Stimulated activated CD8-positive, alpha-beta memory T cell treated with anti-CD3 and anti-CD28 coated beads, Interleukin-4, amount 100 ng/mL, for 4 hours (primary cell): Measurements from ENCODE around the gene SCUBE1.

ENCODE experiments used
- DNase-seq, 2 donors: peaks; one replicate each; pipeline ENCODE4 v3.0.0-alpha.2; 2020; ENCODE audit warnings: low read depth in 2 of 2, low spot score in 1 of 2

Gene SCUBE1

DNA sequence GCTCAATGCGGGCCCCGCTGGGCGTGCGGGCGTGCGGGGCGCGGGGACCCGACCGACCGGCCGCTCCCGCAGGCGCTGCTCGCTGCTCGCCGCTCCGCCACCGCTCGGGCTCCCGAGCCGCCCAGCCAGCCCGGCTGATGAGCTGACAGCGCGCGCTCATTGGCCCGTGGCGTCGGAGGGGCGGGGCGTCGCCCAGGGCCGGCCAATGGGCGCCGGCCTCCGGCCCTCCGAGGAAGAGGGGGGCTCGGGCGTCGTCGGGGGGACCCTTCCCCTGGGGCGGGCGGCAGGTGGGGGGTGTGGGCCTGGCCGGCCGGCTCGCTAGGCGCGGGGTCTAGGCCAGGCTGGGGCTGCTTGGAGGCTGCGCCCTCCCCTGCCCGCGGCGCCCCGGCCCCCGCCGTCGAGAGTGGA lies at the start of gene SCUBE1:
TSS of gene SCUBE1 (minus strand) at position 111 of the 408 bp plus-strand sequence. CDS start 111 bp downstream, outside the sequence.
- DNase-seq, result peak in 1 of 2 donors; percentile 15

- DNase-seq, result no peak
Observed at GRCh38 chr22:43392385-43392989, 49.3 kb upstream of the SCUBE1 start.

GRCh38 chr22:43391306-43391705 lies 48.1 kb upstream of the SCUBE1 start:
- DNase-seq, result no peak

DNA sequence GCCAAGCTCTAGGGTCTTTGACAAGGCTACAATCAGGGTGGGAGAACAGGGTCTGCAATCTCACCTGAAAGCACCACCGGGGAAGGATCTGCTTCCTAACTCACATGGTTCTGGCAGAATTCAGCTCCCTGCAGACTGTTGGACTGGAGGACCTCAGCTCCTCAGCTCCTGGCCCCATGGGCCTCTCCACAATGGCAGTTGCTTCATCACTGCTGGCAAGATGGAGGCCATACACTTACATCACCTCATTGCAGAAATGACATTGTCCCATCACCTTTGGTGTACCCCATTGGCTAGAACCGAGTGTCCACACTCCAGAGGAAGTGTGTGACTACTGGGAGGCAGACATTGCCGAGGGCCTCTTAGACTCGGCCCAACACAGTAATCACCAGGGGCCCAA lies 47.7 kb upstream of the SCUBE1 start:
- DNase-seq, result no peak

DNA sequence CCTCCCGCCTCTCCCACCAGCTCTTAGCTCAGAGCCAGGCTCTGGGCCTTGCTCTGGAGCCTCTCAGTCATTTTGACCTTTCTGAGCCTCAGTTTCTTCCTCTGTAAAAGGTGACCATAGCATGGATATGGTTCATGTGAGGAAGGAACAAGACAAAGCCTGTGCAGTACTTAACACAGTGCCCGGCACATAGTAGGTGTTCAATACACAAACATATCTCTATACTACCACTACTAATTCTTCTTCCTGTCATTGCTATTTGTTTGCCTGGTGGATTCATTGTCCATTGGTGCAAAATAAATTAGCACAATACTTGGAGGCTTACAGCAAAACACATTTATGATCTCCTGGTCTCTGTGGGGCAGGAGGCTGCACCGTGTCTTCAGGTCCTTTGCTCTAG lies 47.0 kb upstream of the SCUBE1 start:
- DNase-seq, result no peak

GRCh38 chr22:43389227-43389836 lies 46.2 kb upstream of the SCUBE1 start:
- no peak for DNase-seq

GRCh38 chr22:43388420-43388851 lies 45.3 kb upstream of the SCUBE1 start:
- peak; percentile 45 to 50 for DNase-seq

- no peak for DNase-seq
Observed at GRCh38 chr22:43387815-43388214, 44.6 kb upstream of the SCUBE1 start.

DNA sequence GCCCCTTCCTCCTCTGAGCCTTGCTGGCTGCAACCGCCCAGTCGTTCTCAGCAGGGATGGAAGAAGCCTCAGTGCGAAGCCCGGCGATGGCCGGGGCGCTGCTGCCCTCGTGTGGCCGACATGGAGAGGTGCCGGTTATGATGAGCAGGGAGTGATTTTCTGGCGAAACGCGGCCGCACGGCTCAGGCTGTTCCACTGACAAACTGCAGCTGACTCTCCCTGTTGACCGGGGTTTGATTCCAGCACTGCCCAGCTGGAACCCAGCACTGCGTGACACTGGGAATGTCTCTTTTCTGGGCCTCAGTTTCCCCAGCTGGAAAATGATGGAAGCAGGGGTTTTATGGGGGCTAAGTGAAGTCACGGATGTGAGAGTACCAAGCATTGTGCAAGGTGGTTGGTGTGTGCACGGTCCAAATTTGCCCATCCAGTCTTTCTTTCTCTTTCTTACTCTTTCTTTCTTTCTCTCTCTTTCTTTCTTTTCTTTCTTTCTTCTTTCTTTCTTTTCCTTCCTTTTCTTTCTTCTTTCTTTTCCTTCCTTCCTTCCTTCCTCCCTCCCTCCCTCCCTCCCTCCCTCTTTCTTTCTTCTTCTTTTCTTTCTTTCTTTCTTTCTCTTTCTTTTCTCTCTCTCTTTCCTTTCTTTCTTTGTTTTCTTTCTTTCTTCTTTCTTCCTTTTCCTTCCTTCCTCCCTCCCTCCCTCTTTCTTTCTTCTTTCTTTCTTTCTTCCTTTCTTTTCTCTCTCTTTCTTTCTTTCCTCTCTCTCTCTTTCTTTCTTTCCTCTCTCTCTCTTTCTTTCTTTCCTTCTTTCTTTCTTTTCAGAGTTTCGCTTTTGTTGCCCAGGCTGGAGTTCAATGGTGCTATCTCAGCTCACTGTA lies 42.8 kb upstream of the SCUBE1 start:
- DNase-seq, result peak; percentile 28 to 49

DNA sequence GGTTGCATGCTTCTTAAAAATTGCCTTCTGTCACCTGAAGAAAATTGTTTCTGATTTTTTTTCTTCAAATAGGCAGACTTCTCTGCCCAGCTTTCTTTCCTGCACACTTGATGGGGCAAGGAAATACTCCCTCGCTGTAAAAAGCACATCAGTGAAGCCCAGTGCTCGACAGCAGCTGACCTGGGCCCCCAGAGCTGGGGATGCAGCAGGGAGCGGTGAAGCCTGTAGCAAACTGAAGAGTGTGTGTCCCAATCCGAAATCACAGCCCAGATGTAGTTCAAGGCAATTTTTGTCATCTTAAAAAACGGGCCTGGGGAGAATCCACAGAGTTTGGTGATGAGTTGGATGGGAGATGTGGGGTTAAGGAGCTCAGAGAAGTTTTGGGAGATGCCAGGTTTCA lies 41.7 kb upstream of the SCUBE1 start:
- DNase-seq, result no peak

DNA sequence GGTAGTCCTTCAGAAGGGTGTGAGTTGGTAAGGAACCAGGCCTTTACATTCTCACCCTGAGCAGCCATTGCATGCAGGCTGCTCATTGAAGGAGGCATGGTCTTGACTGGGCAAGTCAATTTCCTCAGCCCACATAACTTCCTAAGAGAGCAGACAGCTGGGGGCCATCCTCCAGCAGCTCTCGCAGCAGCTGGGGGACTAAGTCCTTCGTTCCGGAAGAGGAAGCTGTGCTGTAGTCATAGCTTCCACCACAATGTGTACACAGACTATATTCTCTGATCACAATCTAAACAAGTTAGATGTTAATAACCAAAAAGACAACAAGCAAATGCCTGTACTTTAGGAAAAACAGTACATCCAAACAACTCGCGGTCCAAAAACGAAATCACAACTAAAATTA lies 38.5 kb upstream of the SCUBE1 start:
- DNase-seq, result no peak

DNA sequence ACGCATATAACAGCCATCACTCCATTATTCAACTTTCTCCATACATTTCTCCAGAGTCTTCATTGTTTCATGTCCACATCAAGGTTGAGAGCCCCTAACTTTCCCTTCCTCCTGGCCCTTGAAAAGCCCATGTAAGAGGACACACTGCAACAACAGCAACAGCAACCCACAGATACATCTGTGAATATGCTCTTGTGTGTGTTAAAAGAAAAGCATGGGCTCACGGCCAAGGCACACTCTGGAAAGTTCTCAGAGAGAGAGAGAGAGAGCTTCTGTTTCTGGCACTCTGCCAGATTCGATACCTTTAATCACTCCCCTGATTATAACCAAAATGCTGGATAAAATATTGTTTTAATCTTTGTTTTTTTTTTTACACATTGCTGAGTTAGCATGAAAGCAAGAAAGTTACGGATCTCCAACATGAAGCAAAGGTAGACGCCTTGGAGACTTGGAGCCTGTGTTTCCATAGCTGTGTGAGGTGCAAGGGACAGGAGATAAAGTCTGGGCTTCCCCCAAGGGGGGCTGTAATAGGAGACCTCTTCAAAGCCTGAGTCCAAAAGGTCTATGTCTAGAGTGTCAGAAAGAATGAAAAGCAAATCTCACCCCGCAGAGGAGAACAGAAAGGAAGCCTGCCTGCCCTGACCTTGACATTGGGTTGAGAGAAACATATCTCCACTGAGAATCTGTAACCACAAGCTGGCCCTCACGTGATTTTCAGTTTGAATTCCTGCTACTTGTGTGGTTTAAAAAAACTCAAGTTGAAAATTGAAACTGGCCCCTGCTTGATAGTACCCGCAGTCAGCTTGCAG lies 34.9 kb upstream of the SCUBE1 start:
- no peak for DNase-seq

DNA sequence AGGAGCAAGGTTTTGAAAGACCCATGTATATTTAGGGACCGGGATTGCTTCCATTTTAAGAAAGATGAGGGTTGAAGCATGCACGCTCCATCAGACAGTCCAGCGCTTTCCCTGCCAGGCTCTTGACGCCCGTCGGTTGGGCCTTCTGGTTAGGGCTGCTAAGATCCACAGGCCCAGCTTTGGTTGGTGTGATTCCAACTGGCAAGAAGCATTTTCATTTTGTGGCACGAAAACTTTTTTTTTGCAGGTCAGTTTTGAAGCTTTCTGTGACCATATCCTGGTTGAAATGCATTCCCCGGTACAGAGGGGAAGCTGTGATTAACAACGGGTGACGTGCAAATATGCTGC lies 34.4 kb upstream of the SCUBE1 start:
- DNase-seq, result no peak

GRCh38 chr22:43376765-43377547 lies 33.8 kb upstream of the SCUBE1 start:
- peak in 1 of 2 donors; percentile 33 for DNase-seq

DNA sequence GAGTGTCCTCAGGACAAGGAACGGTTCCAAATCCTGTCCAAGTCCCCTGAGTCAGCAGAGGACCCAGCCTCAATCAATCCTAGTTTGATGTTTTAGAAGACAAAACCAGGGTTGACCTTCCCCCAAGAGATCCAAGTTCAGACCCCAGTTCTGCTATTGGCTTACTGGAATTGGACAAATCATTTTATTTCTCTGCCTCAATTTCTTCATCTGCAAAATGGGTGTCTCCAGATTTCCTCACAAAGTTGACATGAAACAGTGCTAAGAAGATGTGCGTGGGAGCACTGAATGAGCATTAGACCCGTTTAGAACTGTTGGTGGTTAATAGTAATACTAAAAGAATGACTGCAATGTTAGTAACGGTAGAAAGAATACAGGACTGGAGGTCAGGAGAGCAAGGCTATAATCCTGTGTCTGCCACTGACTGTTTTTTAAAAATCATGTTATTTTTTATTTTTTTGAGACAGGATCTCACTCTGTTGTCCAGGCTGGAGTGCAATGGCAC lies 32.8 kb upstream of the SCUBE1 start:
- no peak for DNase-seq

DNA sequence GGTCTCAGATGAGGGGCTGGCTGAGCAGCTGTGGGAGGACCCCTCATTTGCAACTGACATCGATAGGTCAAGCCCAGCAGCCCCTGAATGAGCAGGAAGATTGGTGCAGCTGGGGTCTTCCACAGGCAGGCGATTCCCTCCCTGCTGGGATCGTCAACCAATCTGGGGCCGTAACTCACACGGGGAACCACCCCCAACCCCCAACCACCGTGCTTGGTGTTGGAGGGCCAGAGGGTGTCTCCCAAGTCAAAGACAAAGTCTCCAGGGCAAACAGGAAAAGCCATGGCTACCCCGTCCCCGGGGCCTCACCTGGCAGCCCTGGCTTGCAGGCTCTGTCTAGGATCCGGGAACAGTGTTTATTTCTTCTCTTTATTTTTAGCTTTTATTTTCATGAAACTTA lies 26.9 kb upstream of the SCUBE1 start:
- no peak for DNase-seq

DNA sequence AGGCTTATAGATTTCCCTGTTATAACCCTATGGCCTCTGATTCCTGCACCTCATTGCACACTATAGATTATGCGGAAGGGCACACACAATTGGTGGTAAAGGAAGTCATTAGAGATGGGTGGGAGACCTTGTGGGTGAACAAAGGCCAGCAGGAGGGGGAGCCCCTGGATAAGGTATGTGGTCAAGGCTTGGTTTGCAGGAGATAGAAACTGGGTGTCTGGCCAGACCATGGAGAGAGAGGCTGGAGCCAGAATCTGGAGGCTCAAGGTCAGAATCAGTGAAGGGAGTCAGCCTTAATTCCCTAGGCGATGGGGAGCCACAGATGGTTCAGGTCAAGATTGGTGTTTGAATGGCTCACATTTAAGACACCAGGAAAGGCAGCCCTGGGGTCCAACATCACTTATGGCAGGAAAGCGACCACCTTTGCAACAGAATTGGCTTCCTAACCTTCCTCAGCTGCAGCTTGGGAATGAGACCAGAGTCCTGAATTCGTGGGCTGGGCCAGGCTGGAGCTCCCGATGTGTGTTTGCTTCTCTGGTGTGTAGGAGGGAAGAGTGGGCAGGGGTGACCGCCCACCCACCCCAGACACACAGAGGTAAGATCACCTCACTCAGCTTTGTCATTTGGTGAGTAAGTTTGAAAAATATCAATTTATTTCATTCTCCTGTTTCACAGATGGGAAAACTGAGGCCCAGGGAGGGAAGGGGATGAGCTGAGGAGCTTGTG lies 22.7 kb upstream of the SCUBE1 start:
- no peak for DNase-seq

- DNase-seq, result no peak
Observed at GRCh38 chr22:43364169-43364435, 20.9 kb upstream of the SCUBE1 start.

GRCh38 chr22:43363315-43364168 lies 20.4 kb upstream of the SCUBE1 start:
- DNase-seq, result no peak
